ENCODE results near the gene KRCC1.

- TF ChIP-seq POLR2A (IDR thresholded peaks at IDR 0.05) (no peak), CTCF (IDR thresholded peaks at IDR 0.05 in 4 of 5, conservative IDR thresholded peaks at IDR 0.05 in 1 of 5) (no peak)
These were observed 48.6 kb downstream of the KRCC1 start for GRCh38 chr2:88006912-88007439.
